HG02943 (cell line): ENCODE data around the gene EPM2AIP1.
"Not testable (repeated sequence)": the region's sequence is repeated elsewhere in the genome, so short reads cannot be mapped to it uniquely, and the experiment has no call there.

Source experiments
- ATAC-seq: cut with Tn5 transposase; IDR thresholded peaks from one replicate; pipeline ENCODE4 v1.9.1; 2021; ENCODE audit warnings: mild to moderate bottlenecking, low read depth, moderate library complexity; ENCODE audit not compliant: unreplicated experiment

Gene EPM2AIP1

DNA sequence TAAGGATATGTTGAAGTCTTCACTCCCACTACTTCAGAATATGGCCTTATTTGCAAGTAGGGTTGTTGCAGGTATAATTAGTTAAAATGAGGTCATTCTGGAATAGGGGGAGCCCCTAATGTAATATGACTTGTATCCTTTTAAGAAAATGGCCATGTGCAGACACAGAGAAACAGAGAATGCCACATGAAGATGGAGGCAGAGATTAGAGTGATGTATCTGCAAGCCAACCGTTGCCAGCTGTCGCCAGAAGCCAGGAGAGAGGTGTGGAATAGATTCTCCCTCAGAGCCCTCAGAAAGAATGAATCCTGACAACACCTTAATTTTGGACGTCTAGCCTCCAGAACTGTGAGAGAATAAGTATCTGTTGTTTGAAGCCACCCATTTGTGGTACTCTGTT, 36.8 kb downstream of the EPM2AIP1 start:
- no peak for ATAC-seq

DNA sequence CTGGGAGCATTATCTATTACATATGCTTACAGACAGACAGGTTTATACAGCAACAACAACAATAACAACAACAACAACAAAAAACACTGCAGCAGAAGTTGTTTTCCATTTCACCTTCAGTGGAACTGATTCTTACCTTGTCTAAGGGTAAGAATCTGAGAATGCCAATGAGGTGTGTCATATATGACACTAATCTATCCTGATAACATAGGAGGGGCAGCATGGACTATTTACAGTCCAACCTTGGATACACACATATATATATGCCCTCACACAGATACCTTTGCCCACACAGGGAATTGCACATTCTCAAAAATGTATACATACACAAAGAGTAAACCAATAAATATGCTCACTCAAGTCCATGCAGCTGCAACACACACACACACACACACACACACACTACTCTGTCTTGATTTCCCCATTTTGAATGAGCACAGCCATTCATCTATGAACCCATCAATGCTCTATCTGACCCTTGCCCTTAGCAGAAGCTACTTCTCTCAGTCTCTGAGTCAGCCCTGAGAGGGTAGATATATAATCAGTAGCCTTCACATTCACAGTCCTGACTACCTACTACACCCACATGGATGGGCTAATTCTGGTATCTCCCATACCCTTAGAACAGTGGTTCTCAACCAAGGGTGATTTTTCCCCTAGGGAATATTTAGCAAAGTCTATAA, 38.3 kb downstream of the EPM2AIP1 start:
- ATAC-seq, result no peak

DNA sequence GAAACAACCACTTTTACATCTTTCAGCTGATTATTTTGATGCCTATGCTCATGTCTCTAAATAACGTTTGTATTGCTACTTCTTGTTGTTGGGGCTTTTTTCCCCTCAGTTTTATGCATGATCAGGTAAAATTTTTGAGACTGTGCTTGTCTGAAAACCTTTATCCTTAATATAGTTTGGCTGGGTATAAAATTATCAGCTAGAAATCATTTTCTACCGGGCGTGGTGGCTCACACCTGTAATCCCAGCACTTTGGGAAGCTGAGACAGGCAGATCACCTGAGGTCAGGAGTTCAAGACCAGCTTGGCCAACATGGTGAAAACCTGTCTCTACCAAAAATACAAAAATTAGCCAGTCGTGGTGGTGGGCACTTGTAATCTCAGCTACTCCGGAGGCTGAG, 45.1 kb downstream of the EPM2AIP1 start:
- not testable (repeated sequence) for ATAC-seq

DNA sequence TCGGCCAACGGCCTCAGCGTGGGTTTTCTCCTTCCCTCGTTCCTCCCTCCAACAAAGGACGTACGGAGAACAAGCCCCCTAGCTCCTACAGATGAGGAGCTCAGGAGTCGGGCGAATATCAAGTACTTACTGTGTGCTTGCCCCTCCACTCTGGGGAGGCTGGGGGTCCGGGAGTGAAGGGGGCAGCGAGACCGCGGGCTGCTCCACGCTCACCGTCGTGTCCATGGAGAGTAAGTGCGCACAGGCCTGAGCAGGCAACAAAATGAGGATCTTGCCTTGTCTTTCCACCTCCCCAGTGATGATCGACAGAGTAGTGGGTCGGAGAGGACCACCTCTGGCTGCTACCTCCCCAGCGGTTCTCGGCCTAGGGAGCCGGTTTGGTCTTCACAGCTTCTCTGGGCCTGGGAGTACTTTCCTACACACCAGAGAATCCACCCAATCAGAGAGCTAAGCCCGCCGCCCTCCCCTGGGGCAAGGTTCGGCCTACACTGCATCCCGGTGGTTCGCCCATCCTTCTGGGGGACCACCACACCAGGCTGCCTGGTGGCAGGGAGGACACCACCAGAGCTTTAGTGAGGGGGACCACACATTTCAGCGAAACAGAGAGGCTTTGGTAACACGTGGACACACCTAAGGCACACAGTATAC, 47.5 kb downstream of the EPM2AIP1 start:
- ATAC-seq, result no peak

DNA sequence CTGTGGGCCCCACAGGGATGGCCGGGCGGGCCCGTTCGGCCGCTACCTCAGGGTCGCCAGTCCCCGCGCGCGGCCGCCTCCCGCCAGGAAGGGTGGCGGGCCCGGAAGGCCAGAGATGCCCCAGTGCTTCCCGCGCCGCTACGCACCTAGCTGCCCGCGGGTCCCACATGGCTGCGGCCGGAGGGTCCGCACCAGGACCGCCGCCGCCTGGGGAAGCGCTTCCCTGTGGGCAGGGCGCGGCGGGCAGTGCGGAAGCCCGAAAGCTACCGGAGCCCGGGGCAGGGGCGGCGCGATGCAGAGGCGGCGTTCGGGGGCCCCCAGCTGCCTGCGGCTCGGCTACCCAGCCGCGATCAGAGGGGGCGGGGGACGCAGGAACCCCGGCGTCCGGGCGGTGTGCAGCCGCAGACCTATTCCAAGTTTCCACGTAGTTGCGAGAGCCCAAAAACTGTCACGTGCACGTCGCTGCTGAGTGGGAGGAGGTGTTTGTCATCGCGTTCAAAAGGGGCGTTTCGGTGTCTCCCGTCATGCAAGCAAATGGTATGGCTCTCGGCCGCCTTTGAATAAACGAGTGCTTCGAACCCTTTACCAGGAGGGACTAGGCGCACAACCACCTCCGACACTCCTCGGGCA, 48.2 kb downstream of the EPM2AIP1 start, which contains the start of gene TRANK1:
TSS of gene TRANK1 (minus strand) at position 414 of the 630 bp plus-strand sequence. CDS start at position 169, 245 bp downstream.
- ATAC-seq, result peak; percentile 56

DNA sequence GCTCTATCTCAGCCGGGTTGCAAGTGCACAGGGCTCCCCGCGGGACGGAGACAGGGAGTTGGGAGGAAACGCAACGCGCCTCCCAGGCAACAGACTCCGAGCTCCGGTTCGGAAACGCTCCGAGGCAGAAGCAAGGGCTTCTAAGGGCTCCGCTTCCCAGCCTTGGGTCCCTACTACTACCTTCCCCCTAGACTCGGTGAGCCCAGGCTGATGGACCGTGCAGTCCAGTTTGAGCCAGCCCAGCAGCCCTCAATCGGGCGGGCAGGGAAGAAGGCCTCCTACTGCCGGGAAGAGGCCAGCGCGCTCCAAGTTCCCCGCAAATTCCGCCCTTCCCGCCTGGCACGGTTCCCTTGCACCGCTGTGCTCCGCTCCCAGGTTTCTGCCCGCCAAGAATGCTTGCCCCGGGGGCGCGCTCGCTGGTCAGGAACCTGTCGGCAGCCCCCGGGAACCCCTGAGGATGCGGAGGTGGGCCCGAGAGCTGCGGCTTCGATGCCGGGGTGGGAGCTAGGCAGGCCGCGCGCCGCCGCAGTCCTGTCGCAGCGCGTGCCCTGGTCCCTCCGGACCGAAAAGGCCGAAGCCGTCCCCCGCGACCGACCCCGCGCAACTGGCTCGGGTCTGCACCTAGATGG, 48.8 kb downstream of the EPM2AIP1 start:
- ATAC-seq, result peak; percentile 47

DNA sequence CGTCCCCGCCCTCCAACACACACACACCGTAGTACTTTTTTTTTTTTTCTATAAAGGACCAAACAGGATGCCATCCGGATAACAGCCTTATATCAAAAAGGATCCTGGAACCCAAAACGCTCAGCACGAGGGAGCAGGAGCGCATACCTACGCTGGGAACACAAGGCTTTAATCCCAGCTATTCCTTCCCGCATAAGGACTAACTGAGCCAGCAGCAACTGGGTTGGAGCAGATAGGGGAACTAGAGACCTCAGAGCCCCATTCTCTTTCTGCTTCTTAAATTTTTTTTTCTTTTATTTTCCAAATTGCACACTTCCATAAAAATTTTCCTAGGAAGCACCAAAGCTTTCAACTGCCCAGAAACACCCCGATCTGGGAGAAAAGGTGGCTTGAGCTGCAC, 49.3 kb downstream of the EPM2AIP1 start:
- ATAC-seq, result no peak

DNA sequence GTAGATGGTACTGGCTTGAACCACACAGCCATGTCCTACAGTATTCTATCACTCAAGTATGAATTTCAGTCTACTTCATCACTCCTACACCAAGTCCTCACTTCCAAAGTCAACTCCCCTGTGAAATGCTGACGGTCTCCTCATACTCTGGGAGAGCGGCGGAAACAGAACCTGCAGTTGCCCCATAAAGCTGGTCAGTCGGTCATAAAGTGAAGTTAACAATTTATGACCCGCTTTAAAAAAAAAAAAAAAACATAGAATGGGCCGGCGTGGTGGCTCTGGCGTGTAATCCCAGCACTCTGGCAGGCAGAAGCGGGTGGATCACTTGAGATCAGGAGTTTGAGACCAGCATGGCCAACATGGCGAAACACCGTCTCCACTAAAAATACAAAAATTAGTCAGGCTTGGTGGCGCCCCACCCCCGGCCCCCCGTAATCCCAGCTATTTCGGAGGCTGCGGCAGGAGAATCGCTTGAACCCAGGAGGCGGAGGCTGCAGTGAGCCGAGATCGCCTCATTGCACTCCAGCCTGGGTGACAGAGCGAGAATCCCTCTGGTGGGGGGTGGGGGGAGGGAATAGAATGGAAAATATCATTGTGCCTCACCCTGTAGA, 50.2 kb downstream of the EPM2AIP1 start:
- ATAC-seq, result no peak

DNA sequence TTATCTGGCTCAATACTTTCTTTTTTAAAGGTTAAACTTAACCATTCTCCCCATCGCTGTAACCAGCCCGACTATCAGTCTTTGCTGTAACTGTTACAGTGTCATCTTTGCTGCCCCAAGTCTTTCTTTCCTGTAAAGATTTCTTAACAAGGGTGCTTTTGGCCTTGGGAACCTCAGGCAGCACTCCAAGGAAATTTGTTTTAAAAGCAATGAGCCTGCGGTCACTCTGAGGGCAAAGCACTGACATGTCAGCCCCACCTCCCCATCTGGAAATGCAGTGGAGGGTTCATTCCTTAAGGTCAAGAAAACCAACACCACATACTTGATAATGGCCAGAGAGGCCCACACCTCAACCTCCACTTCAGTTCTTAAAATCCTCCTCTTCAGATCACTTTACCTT, 51.3 kb downstream of the EPM2AIP1 start:
- ATAC-seq, result no peak

DNA sequence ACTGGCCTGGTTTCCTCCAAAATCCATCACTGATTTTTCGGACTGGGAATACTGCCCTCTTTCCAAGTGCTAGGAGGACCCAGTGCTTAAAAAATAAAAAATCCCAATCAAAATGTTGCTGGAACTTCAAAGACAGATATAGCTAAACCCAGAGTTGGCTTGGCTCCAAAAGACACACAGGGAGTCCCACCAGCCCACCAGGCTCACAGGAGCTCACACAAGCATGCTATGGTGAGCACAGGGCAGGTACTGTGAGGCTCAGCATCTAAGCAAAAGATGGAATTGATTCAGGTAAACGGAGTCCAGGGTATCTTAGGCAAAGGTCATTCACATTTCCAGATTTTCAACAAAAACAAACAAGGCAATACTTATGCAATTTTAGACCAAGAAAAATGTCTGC, 51.8 kb downstream of the EPM2AIP1 start:
- ATAC-seq, result no peak

DNA sequence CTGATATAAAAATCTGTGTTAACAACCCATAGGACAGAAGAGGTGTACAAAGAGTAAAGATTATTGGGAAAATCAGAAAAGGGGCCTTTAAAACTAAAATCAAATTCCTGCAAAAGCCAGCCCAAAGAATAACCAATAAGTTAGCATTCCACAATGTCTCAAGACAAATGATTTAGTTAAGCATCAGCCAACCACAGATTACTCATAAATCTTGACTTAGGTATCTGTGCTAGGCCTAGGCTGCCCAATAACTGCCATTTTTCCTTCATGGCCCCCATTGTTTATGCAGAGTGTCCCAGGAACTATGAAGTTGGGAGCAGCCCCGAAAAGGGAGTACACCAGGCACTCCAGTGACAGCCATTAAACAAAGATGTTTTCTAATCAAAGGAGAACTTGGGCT, 55.4 kb downstream of the EPM2AIP1 start:
- ATAC-seq, result no peak
